Inflammatory macrophage treated with lipopolysaccharide for 4 hours (primary cell): ENCODE data around the gene ITGA3.

Experiments
- DNase-seq: peaks from one replicate; pipeline ENCODE4 v3.0.0-alpha.2; 2020

The ITGA3 gene

DNA sequence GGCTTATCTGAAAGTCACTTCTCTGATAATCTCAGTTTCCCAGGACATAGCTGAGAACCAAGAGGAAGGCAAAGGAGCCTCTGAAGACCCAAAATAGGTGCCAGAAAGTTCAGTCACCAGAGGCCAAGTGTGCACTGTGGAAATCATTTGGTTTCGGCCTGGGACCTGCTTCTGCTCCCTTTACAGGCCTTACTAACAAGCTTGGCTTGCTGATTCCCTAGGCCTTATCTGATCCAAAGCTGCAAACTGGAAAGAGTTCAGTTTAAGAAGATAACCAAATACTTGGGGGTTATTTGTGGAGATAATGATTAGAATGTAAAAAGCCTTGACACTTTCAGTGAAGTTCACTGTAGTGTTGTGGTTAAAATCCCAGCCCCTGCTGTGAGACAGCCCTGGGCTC, 17.0 kb downstream of the ITGA3 start:
- DNase-seq: no peak

DNA sequence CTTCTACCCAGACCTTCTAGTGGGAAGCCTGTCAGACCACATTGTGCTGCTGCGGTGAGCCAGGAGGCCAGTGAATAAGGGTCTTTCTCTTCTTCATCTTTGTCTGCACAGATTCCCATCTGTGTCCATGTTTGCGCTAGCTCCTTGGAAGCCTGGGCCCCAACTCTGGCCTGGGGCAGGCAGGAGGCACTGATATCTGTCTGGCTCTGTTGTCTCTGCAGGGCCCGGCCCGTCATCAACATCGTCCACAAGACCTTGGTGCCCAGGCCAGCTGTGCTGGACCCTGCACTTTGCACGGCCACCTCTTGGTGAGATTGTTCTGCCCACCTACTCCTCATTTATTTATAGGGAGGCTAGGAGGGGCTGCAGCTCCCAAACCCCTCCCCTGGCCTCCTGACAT, 18.3 kb downstream of the ITGA3 start:
- DNase-seq: no peak

DNA sequence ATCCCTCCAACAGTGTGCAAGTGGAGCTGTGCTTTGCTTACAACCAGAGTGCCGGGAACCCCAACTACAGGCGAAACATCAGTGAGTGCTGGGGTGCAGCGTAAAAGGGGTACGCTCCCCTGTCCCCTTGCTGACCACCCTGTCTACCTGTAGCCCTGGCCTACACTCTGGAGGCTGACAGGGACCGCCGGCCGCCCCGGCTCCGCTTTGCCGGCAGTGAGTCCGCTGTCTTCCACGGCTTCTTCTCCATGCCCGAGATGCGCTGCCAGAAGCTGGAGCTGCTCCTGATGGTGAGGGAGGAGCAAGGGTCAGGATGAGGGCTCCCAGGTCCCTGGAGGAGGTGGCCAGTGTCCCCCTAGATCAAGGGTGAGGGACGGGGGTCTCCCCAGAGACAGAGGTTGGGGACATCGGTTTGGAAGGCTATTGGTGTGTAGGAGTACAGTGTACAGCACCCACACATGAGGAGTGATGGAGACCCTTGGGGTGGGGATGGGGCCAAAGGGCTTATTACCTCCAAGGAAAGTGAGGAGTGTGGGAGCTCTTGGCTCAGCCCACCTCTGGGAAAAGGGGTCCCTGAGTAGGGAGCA, 19.6 kb downstream of the ITGA3 start:
- DNase-seq: no peak

DNA sequence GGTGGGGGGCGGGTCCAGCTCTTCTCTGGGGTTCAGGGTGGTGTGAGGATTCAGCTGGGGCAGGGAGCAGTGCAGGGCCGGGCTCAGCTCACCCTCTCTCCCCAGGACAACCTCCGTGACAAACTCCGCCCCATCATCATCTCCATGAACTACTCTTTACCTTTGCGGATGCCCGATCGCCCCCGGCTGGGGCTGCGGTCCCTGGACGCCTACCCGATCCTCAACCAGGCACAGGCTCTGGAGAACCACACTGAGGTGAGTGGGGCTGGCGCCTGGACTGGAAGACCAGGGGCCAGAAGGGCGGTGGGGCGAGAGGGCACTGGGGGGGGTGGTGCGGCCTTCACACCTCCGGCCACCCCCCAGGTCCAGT, 20.3 kb downstream of the ITGA3 start:
- DNase-seq: no peak

DNA sequence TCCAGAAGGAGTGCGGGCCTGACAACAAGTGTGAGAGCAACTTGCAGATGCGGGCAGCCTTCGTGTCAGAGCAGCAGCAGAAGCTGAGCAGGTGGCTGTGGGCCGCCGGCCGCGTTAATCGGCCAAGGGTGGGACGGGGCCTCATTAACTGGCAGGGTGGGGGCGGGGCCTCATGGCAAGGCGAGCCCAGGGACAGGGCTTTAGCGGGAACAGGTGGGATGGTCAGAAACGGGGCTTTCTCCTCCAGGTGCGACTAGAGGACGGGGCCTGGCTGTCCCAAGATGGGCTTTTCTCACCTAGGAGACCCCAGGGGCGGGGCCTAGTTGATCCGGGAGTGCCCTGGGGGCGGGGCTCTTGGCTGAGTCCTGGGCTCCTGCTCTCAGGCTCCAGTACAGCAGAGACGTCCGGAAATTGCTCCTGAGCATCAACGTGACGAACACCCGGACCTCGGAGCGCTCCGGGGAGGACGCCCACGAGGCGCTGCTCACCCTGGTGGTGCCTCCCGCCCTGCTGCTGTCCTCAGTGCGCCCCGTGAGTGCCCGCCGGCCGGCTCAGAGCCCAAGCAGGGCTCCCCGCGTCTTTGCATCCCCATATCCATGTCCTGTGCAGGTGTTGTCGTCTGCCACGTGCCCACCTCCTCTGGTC, 20.8 kb downstream of the ITGA3 start:
- no peak for DNase-seq

DNA sequence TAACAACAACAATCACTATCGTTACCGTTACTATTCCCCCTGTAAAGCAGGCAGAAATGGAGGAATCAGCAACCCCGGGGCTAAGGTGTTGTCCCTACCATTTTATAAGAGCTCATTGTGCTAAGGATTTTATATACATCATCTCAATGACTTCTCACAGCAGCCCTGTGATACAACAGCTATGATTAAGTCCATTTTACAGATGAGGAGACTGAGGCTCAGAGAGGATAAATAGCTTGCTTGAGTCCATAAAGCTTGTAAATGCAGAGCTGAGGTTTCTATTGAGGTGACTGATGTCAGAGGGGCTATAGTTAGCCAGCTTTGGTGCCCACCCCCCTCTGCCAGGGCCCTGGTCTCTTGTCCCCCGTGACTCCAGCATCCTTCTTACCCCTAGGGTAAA, 22.5 kb downstream of the ITGA3 start:
- no peak for DNase-seq

DNA sequence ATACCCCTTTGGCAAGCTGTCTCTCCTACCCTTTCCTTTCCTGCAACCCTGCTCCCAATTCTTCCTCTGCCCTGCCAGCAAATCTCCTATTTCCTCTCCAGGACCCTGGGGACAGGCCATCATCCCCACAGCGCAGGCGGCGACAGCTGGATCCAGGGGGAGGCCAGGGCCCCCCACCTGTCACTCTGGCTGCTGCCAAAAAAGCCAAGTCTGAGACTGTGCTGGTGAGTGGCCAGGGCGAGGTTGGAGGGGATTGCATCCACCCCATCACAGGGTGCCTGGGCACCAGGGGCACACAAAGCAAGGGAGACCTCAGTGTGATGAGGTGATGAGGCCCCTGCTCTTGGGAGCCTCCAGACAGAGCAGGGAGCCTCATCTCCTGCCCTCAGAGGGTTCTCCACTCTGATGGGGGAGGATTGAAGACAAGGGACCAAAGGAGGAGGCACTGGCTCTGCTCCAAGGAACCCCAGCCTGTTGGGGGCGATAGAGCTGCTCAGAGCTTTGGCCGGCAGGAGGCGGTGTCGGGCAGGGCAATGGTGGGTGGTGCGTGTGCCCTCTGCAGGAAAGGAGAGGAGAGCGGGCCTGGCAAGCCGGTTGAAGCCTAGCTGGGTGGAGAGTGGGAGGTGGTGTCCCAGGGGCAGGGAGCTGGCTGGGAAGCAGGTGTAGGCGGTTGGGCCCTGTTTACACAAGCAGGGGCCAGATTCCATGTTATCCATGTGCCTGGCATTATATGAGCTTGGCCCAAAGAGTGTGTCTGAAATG, 23.6 kb downstream of the ITGA3 start:
- DNase-seq: peak; percentile 17

DNA sequence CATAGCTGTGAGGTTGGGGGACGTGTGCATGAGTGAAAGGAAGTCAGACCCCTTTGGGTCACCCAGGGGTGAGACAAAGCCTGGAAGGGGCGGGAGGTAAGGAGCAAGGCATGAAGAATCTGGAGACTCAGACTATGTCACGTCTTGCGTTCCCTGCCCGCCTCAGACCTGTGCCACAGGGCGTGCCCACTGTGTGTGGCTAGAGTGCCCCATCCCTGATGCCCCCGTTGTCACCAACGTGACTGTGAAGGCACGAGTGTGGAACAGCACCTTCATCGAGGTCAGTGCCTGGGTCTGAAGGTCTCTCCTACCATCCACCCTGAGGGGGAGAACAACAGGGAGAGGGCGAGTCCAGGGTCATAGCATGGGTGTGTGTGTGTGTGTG, 24.2 kb downstream of the ITGA3 start:
- no peak for DNase-seq

DNA sequence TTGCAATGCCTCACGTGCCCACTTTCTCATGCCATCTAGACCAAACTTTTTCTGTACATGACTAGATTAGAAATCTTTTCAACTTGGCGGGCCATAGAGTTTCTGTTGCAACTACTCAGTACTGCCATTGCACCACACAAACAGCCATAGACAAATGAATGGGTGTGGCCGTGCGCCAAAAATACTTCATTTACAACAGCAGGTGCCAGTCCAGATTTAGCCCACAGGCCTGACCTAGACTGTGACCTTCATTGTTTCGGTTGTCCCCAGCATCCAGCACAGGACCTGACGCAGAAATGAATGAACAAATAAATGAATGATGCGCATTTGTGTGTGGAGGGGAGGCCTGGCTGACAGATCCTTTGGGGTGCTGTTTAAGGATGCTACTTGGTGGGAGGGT, 24.9 kb downstream of the ITGA3 start:
- no peak for DNase-seq

DNA sequence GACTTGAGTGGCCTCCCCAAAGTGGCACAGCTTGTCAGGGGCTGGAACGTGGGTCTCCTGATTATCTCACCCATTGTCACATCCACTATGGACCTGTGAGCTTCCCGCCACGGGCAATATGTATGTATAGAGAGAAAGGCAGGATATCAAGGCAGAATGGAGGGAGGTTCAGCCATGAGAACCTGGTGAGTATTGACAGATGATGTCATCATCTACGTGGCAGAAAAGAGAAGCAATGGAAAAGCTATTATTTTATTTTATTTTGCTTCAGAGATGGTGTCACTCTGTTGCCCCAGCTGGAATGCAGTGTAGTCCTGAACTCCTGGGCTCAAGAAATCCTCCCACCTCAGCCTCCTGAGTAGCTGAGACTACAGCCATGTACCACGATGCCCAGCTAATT, 25.8 kb downstream of the ITGA3 start:
- DNase-seq: no peak

DNA sequence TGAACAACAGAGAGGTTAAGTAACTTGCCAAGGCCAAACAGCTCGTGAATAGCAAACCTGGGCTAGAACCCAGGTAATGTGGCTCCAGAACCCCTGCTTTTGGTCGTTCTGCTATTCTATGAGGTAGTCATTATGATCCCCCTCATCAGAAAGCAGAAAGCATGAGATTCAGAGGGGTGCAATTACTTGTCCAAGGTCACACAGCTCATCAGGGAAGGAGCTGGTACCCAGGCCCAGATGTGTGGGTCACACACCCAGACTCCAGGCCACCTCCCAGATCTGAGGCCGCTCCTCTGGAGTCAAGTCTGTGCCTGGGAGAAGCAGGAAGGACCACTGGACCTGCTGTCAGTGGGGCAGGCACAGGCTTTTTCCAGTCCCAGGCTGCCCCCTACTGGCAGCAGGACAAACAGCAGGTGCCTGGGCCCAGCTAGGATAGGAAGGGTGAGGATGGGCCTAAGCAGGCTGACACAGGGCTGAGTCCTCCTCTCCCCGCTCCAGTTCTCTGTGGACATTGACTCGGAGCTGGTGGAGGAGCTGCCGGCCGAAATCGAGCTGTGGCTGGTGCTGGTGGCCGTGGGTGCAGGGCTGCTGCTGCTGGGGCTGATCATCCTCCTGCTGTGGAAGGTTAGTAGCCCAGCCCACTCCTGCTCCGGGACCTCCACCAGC, 31.5 kb downstream of the ITGA3 start:
- peak; percentile 70 for DNase-seq

DNA sequence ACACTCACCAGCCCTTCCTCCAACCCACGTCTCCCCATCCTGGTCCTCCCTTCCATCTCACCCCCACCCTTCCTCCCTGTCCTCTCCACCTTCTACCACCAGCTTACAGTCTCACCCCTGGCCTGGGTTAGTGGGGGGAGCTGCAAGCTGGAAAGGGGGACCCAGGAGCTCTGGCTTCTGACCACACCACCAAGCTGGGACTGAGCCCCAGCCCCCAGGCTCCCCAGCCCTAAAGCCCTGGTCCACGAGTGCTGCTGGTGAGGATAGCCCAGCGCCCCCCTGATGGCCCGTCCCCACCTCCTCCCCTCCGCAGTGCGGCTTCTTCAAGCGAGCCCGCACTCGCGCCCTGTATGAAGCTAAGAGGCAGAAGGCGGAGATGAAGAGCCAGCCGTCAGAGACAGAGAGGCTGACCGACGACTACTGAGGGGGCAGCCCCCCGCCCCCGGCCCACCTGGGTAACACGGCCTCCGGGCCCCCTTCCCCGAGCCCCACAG, 32.0 kb downstream of the ITGA3 start:
- no peak for DNase-seq

DNA sequence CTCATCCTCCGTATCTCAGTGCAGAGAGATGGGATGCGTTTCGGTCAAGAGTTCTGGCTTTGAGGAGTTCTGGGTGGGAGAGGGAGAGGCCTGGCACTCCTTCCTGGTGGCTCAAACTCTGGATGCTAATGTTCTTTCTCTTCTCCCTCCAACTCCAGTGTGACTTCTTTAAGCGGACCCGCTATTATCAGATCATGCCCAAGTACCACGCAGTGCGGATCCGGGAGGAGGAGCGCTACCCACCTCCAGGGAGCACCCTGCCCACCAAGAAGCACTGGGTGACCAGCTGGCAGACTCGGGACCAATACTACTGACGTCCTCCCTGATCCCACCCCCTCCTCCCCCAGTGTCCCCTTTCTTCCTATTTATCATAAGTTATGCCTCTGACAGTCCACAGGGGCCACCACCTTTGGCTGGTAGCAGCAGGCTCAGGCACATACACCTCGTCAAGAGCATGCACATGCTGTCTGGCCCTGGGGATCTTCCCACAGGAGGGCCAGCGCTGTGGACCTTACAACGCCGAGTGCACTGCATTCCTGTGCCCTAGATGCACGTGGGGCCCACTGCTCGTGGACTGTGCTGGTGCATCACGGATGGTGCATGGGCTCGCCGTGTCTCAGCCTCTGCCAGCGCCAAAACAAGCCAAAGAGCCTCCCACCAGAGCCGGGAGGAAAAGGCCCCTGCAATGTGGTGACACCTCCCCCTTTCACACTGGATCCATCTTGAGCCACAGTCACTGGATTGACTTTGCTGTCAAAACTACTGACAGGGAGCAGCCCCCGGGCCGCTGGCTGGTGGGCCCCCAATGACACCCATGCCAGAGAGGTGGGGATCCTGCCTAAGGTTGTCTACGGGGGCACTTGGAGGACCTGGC, 33.3 kb downstream of the ITGA3 start:
- DNase-seq: no peak

DNA sequence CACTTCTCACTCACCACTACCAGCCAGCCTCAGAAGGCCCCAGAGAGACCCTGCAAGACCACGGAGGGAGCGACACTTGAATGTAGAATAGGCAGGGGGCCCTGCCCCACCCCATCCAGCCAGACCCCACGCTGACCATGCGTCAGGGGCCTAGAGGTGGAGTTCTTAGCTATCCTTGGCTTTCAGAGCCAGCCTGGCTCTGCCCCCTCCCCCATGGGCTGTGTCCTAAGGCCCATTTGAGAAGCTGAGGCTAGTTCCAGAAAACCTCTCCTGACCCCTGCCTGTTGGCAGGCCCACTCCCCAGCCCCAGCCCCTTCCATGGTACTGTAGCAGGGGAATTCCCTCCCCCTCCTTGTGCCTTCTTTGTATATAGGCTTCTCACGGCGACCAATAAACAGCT, 34.2 kb downstream of the ITGA3 start:
- DNase-seq: no peak

DNA sequence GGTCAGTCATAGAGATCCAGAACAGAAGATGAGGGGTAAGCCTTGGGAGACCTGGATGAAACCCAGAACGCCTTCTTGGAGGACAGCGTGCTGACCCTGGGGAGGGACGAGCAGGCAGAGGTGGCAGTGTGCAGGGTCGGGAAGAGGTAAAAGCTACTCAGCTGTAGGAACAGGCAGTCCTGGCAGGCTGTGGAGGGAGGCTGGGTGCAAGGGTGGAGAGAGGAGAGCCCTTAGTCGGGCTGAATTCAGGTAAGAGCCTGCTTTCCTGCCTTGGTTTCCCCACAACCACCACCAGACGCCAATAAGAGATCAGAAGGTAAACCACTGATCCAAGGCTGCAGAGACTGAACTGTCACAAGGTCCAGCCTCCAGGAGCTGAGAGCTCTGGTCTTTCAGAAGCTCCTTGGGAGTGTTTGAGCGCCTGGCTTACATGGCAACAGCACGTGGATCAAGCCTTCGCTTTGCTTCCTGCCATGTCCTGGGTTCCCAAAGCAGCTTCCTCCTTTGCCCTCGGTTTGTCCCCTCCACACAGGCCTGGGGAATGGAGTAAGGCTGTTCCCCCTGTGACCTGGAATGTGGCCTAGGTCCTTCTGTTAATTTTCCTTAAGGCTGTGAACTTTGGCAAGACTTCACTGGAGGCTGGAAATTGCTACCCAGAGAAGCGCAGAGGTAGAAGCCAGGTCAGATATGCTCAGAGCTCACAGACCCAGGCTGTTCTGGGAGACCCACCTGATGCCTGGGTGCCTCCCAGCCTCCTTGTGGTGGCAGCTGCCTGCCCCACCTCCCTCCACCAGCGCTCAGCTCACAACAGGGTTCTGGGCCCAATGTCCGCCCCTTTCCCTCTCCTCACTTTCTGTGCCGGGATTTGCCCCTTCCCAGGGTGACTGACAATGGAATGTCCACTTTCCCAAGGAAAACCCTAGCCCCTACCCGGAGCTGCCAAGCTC, 35.3 kb downstream of the ITGA3 start:
- no peak for DNase-seq

DNA sequence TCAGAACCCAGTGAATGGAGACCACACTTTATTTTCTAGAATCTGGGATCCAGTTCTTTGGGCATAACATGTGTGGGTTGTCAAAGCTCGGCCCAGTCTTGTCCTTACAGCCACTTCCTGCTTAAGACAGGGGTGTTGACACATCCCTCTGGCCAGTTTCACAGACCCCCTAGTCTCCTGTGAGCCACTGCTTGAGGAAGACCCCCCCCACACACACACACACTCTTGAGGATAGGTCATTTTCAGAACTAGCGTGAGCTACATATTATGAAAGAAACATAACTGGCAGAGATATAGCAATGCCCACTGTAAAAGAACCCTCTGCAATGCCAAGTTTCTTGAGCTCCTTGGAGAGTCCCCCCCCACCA, 36.0 kb downstream of the ITGA3 start:
- DNase-seq: no peak

DNA sequence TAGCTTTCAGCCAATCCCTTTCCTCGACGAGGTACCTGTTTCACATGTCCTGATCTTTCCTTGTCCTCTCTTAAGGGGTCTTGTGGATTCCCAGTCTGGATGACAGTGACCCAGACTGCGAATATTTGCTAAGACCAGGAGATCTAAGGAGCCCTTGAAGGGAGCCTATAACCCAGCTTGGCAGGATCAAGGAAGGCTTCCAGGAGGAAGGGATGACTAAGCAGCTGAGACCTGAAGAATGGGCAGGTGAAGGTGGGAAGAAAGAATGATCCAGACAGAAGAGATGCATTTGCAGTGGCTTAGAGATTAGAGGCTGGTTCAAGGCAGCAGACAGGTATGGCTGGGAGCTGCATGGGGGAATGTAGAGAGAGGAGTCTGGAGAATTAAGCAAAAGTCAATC, 37.3 kb downstream of the ITGA3 start:
- DNase-seq: no peak

DNA sequence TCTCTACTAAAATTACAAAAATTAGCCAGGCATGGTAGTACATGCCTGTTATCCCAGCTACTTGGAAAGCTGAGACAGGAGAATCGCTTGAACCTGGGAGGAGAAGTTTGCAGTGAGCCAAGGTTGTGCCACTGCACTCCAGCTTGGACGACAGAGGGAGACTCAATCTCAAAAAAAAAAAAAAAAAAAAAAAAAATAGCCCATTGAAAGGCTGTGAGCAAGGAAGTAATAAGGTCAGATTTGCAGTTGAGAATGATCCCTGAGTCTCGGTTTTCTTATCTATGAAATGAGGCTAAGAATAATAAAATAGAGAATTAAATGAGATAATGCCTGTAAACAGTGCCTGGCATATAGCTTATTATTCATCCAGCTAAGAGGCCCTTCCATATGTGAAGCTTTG, 37.9 kb downstream of the ITGA3 start:
- no peak for DNase-seq

DNA sequence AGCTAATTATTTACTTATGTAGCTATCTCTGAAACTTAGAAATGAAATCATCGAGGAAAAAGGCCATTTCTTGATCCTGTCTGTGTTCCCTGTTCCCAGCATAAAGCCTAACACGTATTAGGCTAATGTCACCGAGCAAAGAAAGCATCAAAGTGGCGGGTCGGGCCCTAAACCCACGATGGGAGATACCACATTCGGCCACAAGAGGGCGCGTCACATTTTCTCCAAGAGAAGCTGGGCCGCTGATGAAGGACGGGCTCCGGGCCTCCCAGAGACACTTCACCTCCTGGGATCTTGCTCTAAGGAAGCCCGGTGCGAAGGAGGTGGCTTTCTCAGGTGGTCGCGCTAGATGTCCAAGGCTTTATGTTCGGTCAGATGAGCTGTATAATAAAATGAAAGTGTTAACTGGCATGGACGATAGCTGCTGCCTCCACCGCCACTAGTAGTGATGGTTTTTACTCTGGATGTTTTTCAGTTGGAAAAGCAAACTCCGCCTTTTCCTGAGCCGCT, 38.4 kb downstream of the ITGA3 start:
- DNase-seq: peak; percentile 78

DNA sequence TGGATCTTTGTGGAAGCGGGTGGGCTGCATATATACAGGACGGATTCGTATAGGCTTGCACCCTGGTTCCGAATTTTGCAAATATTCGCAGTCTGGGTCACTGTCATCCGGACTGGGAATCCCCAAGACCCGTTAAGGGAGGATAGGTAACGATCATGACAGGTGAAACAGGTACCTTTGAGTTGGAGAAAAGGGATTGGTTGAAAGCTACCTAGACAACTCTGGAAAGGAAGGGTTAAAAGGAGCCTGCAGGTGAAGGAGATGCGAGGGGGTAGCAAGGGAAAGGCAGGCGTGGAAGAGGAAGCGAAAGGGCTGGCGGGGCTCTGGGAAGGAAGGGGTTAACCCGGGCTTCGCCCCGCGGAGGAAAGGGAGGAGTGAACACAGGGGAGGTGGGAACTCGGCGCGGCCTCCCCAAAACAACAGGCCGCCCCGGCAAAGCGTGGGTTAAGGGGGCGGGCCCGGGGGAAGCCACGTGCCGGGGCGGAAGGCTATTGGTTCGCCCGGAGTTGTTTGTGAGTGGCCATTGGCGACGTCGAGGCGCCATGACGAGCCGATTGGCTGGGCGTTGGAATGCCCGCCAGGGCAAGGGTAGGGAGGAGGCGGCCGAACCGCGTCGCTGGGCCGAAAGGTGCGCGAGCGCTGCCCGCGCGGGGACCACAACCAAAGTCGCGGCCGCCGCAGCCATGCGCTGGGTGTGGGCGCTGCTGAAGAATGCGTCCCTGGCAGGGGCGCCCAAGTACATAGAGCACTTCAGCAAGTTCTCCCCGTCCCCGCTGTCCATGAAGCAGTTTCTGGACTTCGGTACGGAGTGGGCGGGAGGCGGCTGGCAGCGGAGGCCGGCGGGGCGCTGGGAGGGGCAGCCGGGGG, 39.1 kb downstream of the ITGA3 start, which contains the start of gene PDK2:
PDK2 (plus strand) TSS at position 599 of the 867 bp plus-strand sequence; CDS start at position 684, 85 bp downstream.
- DNase-seq: peak; percentile 94
